AML-193 (cell line): ENCODE data around the gene MARK1.

ENCODE experiments used
- DNase-seq, 2 experiments: peaks; one replicate each; lab custom pipeline; 2025; lab: John Stamatoyannopoulos, UW

The MARK1 gene

DNA sequence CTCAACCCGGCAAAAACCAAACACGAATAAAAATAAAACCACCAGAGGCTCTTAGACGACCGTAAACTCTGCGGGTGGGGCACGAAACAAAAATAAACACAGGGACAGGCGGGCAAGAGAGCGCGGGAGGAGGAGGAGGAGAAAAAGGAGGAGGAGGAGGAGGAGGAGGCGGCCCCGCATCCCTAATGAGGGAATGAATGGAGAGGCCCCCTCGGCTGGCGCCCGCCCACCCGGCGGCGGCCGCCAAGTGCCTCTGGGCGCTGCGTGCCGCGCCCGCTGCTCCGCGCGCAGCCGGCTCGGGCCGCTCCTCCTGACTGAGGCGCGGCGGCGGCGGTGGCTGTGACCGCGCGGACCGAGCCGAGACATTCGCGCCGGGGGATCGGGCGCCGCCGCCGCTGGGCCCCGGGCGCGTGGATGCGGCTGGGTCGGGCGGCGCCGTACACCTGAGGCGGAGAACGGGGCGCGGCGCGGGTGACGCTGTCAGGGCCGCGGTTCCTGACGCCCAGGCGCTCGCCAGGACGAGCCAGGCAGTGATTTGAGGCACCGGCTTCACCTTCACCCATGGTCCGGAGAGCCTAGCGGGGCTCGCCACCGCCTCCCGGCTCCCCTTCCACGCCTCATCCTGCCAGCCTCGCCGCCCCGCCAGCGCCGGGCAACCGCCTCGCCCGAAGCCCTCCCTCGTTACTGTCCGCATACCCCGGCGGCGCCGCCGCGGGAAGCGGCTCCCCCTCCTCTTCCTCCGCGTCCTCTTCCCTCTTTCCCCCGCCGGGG, at the start of gene MARK1:
Gene MARK1, plus strand, starts transcription at position 229 of the 771 bp plus-strand sequence. CDS start 687 bp downstream, outside the sequence.
- DNase-seq: no peak

DNA sequence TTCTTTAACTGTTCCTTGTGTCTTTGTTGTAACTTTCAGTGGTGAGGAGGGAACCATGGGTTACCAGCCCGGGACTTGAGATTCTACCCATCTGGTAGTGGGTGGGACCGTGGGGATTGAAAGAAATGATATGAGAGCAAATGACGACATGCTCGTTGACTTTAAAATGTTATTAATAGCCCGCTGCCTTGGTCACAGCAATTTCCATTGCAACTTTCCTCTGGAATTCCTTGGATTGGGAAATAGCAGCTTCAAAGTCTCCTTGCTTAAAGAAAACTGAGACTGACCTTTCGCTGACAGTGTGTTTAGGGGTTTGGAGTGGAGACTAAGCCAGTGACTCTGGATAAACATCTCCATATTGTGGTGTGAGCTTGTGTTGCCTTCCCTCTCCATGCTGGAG, 44.2 kb upstream of the MARK1 start:
- no peak for DNase-seq

DNA sequence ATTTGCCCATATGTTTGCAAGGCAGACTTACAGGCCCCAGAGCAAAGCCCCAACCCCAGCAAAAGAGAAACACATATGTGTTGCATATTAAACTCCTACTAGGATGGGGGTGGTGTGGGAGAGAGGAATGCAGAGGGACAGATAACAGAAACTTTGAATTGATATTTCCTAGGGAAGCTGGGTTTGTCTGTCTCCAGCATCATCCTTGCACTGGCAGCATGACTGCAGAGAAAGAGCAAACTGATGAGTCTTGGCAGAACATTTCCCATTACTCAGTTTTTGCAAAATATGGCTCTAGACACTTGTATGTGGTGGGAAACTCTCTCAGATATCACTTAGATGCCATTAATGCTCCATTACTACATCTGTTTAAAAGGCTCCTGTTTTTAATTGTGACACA, 43.8 kb upstream of the MARK1 start:
- no peak for DNase-seq

DNA sequence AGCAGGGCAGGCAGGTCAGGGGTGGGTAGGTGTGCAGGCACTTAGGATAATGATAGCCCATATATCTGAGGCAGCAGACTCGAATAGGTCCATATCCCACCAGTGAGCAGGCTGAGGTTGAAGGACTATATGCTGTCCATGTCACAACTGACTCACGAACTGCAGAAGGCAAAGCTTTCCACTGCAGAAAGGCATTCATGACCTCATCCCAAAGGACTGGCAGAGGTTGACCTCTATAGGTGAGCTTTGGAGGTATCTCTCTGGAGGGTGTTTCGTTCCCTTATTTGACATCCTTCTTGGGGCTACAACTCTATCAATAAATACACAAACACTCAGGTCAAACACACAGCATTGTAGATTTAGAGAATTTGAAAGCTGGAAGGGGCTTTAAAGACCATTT, 42.8 kb upstream of the MARK1 start:
- DNase-seq: no peak

DNA sequence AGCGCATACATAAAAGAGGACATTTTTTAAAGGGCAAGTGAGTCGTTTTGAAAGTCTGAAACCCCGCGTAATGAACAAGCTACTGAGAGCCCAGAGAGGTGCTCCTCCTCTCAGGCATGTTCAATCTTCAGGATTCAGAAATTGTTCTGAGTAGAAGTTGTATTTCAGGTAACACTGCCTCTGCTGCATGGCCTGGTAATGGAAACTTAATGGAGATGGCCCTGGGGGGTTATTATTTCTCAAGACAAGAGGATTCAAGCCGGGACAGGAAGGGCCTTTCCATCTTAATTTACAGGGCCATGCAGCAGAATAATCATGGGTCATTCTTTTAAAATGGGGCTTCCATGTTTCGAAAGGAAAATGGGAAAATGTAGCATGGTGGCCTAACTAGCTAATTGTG, 42.1 kb upstream of the MARK1 start:
- DNase-seq: no peak

DNA sequence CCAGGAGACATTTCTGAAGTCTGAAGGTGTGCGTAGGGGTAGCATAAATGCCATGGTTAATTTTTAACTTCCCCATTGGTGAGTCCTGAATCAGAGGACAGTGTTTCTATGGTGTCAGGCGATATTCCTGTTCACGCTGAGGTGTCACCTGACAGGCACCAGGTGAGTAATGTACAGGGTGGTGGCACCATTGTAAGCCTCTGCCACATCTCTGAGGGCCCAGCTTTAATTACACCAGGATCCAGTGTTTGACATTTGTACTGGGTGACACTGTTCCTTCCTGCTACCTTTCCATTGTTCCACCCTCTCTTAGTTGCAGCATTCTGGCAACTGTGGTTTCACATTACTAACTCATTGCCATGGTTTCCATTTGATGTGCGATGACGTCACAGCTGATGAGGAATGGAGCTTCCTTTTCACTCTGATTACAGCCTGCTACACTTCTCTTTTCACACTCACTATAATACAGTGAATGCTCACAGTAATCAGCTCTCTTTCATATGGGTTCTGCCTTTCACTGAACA, 40.6 kb upstream of the MARK1 start:
- no peak for DNase-seq

DNA sequence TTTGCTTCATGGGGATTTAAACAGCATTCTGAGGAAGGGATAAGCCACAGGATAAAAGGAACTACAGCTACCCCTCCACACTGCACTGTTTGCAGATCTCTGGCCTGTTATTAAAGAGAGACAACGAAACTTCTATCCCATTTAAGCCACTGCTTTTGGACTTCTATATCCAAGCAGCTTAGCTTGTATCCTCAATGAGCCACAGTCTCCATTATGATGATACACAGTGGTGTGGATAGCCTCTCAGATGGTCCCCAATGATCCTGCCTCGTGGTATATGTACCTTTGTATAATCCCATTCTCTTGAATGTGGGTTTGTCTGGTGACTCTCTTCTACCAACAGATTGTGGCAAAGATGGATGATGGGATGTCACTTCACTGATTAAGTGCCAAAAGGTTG, 36.0 kb upstream of the MARK1 start:
- DNase-seq: no peak

DNA sequence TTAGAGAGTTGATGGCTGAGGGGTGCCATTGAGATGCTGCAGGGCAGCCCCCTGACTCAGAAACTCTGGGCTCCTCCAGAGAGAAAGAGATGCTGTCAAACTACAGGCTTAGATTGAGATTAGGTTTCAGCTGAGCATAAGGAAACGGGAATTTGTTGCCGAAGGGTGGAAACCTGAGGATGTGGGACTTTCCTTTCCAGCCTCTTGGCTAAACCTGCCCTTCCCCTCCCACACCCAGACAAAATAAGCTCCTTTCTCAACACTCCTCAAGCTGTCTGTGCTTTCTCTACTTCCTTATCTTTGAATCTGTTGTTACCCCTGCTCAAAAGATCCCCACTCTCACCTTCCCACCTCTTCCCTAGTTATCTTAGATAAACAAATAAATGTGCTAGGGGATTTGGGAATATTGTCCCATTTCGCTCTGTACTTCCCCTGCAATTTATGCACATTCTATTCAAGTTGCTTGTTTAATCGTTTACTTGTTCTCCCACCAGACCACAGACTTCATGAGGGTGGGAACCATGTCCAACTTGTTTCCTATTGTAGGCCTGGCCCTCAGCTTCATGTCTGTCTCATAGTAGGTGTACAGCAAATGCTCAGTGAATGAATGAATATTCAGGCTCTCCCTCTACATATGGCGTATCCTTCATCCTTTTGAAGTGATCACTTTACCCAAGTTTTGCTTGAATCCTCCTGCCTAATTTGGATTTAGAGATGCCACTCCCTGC, 30.6 kb upstream of the MARK1 start:
- DNase-seq: no peak

DNA sequence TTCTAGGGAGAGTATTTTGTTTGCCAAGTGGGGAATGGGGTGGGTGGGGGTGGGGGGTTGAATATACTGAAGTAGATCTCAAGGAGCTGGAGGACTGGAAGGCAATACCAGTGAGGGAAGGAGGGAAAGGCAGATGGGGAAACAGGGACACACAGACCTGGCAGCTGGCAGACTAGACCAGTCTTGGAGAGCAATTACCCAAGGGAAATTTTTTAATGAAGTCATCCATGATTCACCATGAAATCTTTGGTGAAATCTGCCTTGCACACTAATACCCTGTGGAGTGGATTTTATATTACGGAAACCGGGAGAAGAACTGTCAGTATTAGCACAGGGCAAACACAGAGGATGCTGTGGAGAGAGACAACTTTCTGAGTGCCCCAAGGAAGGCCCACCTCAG, 29.7 kb upstream of the MARK1 start:
- no peak for DNase-seq

DNA sequence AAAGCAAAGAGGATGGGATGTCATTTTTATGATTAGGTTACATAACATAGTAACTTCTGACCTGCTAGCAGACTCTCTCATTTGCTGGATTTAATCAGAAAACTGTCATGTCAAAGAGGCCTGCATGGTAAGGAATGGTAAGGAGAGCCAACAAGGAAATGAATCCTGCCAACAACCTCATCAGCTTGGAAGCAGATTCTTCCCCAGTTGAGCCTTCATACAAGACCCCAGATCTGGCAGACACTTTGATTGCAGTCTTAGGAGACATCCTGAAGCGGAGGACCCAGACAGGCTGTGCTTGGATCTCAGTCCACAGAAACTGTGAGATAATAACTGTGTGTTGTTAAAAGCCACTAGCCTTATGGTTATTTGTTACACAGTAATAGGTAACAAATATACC, 27.6 kb upstream of the MARK1 start:
- DNase-seq: no peak

DNA sequence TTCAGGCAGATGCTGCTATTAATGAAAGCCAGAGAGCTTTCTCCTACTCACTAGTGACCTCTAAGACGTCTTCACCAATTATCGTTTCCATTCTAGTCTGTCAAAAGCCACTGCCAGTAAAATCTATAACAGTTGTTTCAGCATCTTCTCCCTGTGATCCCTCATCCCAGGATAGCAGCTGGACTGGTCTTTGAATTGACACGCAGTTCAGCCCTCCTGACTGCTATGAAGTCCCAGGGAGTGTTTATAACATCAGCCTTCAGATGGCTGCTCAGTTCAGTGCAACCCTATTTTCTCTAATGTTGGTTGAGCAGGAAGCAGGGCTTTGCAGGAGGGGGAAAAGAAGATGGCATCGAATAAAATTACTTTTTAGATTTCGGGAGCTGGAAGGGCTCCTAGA, 23.6 kb upstream of the MARK1 start:
- no peak for DNase-seq

DNA sequence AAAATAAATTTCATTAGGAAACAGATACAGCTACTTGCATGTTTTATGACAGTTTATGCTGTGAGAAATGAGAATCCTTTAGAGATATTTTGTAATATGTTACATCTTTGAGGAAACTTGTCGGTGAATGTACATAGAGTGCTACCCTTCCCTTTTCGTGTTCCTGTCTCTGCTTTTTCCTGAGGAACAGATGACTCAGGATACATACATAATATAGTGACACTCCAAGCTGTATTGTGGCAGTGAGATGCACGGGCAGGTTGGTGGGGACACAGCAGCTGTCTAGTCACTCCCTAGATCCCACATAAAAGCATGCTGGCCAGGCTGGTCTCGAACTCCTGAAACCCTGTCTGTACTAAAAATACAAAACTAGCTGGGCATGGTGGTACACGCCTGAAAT, 20.9 kb upstream of the MARK1 start:
- no peak for DNase-seq

DNA sequence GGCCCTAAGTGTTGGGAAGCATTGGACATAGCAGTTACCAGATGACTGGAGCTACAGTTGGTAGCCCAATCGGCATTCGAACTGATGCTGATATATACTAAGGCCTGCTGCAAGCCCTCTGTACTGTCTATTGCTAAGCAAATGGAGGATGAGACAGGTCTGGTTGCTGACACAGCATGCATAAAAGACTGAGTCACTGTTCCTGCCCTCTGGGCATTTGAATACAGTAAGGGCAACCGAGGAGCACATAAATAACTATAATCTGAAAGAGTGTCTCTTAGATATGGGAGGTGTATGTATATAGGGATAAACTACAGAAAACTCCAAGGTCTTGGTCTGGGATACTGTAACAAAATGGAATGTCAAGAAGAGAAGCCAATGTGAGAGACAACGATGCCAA, 16.8 kb upstream of the MARK1 start:
- DNase-seq: no peak

DNA sequence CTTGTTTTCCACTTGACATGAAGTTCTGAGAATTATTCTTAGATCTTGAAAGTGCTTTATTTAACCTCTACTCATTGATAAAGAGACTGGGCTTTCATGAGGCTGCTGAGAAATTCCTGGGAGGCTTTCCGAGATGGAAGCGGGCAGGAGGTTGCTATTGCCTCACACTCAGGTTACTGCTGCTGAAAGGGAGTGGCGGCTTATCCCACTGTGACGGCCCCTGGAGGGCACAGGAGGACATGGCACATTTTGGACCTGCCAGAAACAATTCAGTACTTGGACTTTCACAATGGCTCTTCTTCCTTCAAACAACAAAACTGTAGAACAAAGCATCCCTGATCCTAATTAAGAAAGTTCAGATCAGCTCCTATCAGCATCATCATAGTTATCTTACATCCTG, 16.2 kb upstream of the MARK1 start:
- DNase-seq: no peak

DNA sequence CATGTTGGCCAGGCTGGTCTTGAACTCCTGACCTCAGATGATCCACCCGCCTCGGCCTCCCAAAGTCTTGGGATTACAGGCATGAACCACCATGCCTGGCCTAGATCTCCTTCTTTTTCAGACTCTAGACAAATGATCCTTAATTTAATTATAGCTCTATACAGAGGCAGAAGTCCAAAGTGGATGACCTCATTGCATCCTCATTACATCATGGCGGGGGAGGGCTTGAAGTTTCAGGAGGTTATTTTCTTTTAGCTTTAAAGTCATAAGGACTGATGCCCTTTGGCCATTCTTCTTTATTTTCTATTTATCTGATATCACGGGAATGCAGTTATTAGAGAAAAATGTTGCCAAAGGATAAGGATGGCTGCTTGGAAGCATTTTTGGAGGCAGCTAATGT, 14.1 kb upstream of the MARK1 start:
- DNase-seq: no peak

DNA sequence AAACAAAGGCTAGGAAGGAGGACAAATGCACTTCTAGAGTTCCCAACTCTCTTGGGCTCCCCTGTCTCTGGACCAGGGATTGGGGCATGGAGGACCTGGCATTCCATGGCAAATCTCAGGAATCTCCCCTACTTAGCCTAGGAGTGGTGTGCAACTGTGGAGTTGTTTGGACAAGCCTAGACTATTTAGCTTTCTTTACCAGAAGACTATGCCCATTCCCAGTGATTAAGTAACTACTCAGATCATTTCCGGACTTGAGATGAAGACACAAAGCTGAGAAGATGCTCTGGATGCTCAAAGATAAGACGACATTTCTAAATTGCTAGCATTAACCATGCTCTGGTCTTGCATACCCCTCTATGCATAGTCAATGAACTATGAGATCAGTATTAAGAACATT, 13.7 kb upstream of the MARK1 start:
- DNase-seq: no peak

DNA sequence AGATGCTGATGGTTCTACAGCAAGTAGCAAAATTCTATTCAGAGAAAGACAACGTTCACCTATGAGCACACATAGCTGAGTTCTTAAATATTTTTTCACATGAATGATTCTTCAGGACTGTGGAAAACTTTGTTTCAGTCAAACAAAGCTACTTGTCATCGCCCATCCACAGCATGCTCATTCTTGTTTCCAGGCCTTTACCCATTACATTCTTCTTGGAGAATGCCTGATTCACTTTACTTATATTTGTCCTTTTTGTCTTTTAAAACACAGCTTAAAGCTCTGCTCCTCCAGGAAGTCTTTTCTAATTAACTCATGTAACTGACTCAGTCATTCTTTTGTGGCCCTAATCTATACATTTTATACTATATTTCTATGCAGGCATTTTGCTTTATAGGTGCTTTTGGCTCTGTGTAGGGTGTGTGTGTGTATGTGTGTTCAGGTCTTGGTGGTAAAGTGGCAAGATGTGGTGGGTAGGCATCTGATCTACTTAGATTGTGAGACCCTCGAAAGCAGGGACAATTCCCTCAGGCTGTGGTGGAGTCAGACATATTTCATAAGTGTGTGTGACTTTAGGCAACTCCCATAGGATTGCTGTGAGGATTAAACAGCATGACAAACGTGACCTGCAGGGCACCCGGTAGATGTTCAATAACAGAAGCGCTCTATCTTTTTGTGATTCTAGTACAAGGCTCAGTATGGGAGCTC, 11.8 kb upstream of the MARK1 start:
- DNase-seq: no peak

DNA sequence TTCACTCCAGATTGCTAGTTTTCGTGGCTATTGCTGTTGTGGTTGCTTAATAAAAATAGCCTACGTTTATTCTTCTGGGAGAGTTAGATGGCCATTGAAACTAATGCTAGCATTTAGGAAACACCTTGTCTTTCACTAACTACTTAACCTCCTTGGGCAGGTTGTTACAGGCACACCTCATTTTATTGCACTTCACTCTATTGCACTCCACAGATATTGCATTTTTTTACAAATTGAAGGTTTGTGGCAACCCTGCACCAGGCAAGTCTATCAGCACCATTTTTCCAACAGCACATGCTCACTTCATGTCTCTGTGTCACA, 11.3 kb upstream of the MARK1 start:
- no peak for DNase-seq

DNA sequence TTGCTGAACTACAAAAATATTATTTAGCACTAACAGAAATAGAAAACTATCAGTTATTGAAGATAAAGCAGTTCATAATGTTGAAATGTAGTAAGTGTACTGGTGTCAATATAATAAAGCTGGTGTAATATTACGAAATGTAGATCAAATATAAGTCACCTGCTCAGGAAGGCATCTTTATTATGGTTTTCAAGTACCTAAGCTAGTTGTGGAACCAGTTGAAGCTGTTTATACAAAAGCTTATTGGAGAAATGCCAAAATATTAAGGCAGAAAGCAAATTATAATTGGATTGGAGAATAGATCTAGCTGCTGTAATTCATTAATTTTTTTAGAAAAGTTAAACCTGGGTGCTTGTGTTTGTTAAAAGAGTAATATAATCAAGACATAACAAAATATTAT, 6.2 kb upstream of the MARK1 start:
- no peak for DNase-seq

DNA sequence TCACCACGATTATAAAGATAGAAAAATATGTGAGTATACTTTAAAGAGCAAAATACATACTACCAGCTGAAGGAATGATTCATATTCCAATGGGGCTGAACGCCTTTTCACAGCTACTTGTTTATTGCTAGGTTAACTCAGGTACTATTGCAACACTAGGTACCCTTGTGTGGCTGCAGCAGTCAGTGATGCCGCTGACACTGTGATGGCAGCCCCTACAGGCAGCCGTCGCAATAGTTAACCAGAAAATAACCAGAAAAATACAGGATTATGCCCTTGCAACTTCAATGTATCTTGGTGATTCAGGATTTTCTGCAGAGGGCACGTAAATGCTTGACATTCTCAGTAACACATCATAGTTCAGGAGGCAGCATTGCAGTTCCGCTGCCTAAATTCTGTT, 1.6 kb upstream of the MARK1 start:
- no peak for DNase-seq

DNA sequence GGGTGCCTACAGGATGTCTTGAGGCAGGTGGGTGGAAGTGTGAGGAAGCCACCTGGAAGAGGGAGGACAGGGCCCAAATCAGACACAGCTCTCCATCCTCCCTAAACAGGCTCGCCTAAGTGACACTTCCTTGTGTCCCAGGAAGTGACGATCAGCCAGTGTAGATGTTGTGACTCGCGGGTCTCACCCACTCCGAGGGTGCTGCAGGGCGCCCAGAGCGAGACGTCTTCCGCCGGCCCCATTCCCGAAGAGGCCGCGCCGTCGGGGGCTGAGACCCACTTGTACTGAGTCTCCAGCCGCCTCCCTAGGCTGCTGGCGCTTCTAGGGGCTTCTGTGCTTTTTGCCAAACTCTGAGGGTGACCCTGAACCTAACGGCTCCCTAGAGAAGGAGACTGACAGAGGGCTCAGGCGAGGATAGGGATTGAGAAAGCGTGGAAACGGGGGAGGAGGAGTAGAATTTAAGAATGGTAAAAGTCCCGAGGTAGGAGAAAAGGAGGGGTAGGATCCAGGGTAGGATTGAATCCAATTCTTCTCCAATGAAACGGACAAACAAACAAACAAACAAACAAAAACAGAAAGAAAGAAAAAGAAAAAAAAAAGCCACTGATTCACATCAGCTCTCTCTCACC, 543 bp upstream of the MARK1 start:
- DNase-seq: no peak

DNA sequence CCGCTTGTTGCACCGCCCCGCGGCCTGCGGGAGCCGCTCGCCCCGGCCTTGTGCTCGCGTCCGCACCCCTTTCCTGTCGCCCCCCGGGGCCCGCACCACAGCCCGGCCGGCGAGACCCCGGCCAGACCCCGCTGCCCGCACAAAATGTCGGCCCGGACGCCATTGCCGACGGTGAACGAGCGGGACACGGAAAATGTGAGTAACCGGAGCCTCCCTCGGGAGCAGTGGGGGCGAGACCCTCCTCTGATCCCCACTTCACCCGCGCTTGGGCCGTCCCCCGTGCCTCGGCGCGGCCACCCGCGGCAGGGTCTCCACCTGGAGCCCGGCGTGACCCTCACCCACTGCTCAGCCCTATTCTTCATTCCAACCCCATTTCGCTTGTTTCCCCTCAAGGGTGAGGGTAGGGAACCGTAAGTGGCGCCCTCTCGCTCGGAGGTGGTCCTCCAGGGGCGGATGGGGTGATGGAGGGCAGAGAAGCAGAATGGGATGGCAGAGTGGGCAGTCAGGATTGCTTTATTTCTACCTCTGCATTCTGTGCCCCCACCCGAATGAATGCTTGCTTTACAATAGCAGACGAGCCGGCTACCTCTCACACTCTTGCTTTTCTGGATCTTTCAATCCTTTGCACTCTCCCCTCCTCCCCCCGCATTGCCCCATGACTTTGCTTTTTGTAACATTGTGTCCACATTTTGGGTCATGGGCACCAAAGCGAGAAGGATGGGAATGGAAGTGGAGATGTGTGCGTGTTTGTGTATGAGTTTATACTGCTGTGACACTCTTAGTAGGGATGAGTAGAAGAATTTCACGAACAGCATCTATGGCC, 954 bp downstream of the MARK1 start:
- DNase-seq: no peak
